Heart left ventricle (tissue), 13 donors: ENCODE results near the gene HOXD12.

Experiments used
- POLR2A ChIP-seq, 2 donors: fragments of 450-650 bp; IDR thresholded peaks; one replicate each; pipeline ENCODE4 v1.6.1; 2017; ENCODE audit warnings: antibody characterized with exemption in 2 of 2, mild to moderate bottlenecking in 2 of 2, moderate library complexity in 2 of 2
- TF ChIP-seq, protein P1 (sequence below), 12 donors: fragments of 200-600 bp; sonication (generic) in 4 of 12; IDR thresholded peaks; one replicate each; pipeline versions ENCODE4 v1.5.0 to v1.8.0; 2018 to 2022; ENCODE audit warnings: antibody characterized with exemption in 12 of 12, mild to moderate bottlenecking in 5 of 12
- donor health status: ischemic (EF 13 %, LVEDD 7.1; RV severe dilation, severe dysfunction).
- donor health status: DM: no; HTN: yes; CAD: no.
- donor health status: DM: no; HTN: no; CAD: no.
- donor health status: ischemic (EF 25% LVEDD 6.9; RV normal size, moderate dysfunction).
- donor health status: ischemic (EF 25% LVEDD 5.7; RV mildly dilated, moderate dysfunction).
- donor health status: ischemic (EF 35%, LVEDD 5.7; RV mildly dilated, moderate dysfunction).
- donor health status: nonischemic (EF 11% LVEDD 7.7; RV severe dilation, severe dysfunction).
- donor health status: DM: yes; HTN: yes; CAD: no.
- donor health status: PGD.
- donor health status: ischemic (EF 29% LVEDD 5.4; RV normal size, mild dysfunction).
- donor health status: nonischemic (EF 23%, LVEDD 6.1; RV moderate dilation, normal function).

DNA sequence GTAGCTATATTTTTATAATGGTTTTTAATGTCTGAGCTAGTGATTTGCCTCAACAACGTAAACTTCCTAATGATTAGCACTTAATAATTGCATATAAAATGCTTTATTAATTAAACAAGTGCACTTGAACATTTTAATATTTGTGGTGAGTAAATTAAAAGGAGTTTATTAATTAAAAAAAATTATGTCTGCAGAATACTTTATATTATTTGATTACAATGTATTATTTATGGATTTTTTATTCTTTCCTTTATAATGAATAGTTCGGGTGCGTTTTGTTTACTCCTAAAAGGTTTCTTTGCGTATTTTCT, 32.2 kb downstream of the HOXD12 start:
- TF ChIP-seq, protein P1, sequence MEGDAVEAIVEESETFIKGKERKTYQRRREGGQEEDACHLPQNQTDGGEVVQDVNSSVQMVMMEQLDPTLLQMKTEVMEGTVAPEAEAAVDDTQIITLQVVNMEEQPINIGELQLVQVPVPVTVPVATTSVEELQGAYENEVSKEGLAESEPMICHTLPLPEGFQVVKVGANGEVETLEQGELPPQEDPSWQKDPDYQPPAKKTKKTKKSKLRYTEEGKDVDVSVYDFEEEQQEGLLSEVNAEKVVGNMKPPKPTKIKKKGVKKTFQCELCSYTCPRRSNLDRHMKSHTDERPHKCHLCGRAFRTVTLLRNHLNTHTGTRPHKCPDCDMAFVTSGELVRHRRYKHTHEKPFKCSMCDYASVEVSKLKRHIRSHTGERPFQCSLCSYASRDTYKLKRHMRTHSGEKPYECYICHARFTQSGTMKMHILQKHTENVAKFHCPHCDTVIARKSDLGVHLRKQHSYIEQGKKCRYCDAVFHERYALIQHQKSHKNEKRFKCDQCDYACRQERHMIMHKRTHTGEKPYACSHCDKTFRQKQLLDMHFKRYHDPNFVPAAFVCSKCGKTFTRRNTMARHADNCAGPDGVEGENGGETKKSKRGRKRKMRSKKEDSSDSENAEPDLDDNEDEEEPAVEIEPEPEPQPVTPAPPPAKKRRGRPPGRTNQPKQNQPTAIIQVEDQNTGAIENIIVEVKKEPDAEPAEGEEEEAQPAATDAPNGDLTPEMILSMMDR (IDR thresholded peaks at IDR 0.05): no peak
- no peak for TF ChIP-seq POLR2A (IDR thresholded peaks at IDR 0.05)
